HG03354 (cell line): ENCODE data around the gene GCKR.
"Not testable (repeated sequence)": the region's sequence is repeated elsewhere in the genome, so short reads cannot be mapped to it uniquely, and the experiment has no call there.

Experiments
- ATAC-seq: cut with Tn5 transposase; IDR thresholded peaks from one replicate; pipeline ENCODE4 v1.9.1; 2021; ENCODE audit warnings: mild to moderate bottlenecking; ENCODE audit not compliant: unreplicated experiment, poor library complexity, severe bottlenecking

The GCKR gene

GRCh38 chr2:27502142-27502541 is 5.5 kb downstream of the GCKR start:
- no peak for ATAC-seq

- ATAC-seq, result no peak
These were observed 9.9 kb downstream of the GCKR start for GRCh38 chr2:27506587-27506986.

GRCh38 chr2:27507293-27507692 is 10.7 kb downstream of the GCKR start:
- ATAC-seq, result no peak

- no peak for ATAC-seq
These were observed 12.7 kb downstream of the GCKR start for GRCh38 chr2:27509326-27509725.

GRCh38 chr2:27518113-27518781 is 21.6 kb downstream of the GCKR start:
- ATAC-seq, result no peak

GRCh38 chr2:27518782-27519113 is 22.1 kb downstream of the GCKR start:
- ATAC-seq, result no peak

GRCh38 chr2:27520316-27520715 is 23.7 kb downstream of the GCKR start:
- no peak for ATAC-seq

- no peak for ATAC-seq
These were observed 25.8 kb downstream of the GCKR start for GRCh38 chr2:27522400-27522945.

GRCh38 chr2:27527182-27527581 is 30.5 kb downstream of the GCKR start:
- no peak for ATAC-seq

- ATAC-seq, result no peak
These were observed 35.3 kb downstream of the GCKR start for GRCh38 chr2:27531983-27532382.

GRCh38 chr2:27537287-27537686 is 40.6 kb downstream of the GCKR start:
- ATAC-seq, result no peak

GRCh38 chr2:27538839-27539450 is 42.3 kb downstream of the GCKR start:
- ATAC-seq, result not testable (repeated sequence)

- ATAC-seq, result not testable (repeated sequence)
These were observed 43.0 kb downstream of the GCKR start for GRCh38 chr2:27539649-27540048.

- ATAC-seq, result no peak
These were observed 47.6 kb downstream of the GCKR start for GRCh38 chr2:27544143-27544821.

GRCh38 chr2:27545348-27546141 is 48.9 kb downstream of the GCKR start:
- ATAC-seq, result no peak

GRCh38 chr2:27549303-27549702 is 52.7 kb downstream of the GCKR start:
- no peak for ATAC-seq

GRCh38 chr2:27551514-27551913 is 54.9 kb downstream of the GCKR start:
- no peak for ATAC-seq

GRCh38 chr2:27552941-27553340 is 56.3 kb downstream of the GCKR start:
- no peak for ATAC-seq

- not testable (repeated sequence) for ATAC-seq
These were observed 57.8 kb downstream of the GCKR start for GRCh38 chr2:27554451-27554850.

- ATAC-seq, result no peak
These were observed 62.6 kb downstream of the GCKR start for GRCh38 chr2:27559228-27559627.
